ENCODE results near the gene LAPTM5.
"Not testable (repeated sequence)": the region's sequence is repeated elsewhere in the genome, so short reads cannot be mapped to it uniquely, and the experiment has no call there.

DNA sequence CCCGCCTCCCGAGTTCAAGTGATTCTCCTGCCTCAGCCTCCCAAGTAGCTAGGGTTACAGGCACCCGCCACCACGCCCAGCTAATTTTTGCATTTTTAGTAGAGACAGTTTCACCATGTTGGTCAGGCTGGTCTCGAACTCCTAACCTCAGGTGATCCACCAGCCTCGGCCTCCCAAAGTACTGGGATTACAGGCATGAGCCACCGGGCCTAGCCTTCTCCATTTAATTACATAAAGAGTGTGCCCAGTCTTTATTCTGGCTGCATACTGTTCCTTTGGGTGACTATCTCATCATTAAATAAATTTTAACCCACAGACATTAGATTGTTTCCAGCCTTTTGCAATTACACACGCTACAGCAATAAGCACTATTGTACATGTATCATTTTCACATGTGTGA, 9.4 kb upstream of the LAPTM5 start:
- not testable (repeated sequence) for TF ChIP-seq POLR2AphosphoS5 (IDR thresholded peaks at IDR 0.05)
- TF ChIP-seq, protein P1, sequence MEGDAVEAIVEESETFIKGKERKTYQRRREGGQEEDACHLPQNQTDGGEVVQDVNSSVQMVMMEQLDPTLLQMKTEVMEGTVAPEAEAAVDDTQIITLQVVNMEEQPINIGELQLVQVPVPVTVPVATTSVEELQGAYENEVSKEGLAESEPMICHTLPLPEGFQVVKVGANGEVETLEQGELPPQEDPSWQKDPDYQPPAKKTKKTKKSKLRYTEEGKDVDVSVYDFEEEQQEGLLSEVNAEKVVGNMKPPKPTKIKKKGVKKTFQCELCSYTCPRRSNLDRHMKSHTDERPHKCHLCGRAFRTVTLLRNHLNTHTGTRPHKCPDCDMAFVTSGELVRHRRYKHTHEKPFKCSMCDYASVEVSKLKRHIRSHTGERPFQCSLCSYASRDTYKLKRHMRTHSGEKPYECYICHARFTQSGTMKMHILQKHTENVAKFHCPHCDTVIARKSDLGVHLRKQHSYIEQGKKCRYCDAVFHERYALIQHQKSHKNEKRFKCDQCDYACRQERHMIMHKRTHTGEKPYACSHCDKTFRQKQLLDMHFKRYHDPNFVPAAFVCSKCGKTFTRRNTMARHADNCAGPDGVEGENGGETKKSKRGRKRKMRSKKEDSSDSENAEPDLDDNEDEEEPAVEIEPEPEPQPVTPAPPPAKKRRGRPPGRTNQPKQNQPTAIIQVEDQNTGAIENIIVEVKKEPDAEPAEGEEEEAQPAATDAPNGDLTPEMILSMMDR (IDR thresholded peaks at IDR 0.05) = not testable (repeated sequence)

Measured in upper lobe of left lung (tissue), 4 donors.